IMR-90 (cell line): Measurements from ENCODE around the gene FBXL7. TPM values are rescaled to one million over a fixed set of nuclear protein-coding genes. Genes with fewer than 3 reads are reported as not detected.

Experiments used
- ATAC-seq: fragments of 200-7000 bp; cut with Tn5 transposase; 2 replicates; pipeline ENCODE4 v1.9.1; 2020; ENCODE audit warnings: low read depth, mild to moderate bottlenecking, moderate library complexity
- BruUV-seq: library from RNA; stranded (reverse); fragments of 400-500 nt; replicated peaks from 2 replicates; lab custom pipeline; 2021; lab: Mats Ljungman, UMichigan
- CTCF ChIA-PET: fragments of 300-600 bp; formaldehyde crosslinking; extraction: SDS; loops from one replicate; lab custom pipeline; 2021; ENCODE audit warnings: antibody characterized with exemption; lab: Yijun Ruan, JAX
- POLR2A ChIA-PET: fragments of 300-600 bp; sonication (Branson Sonifier 250); formaldehyde crosslinking; loops from one replicate; lab custom pipeline; 2022; ENCODE audit warnings: antibody characterized with exemption; ENCODE audit not compliant: unreplicated experiment; lab: Charles Lee
- DNase-seq: peaks from one replicate; pipeline ENCODE4 v3.0.0; 2013
- H2AFZ ChIP-seq: replicated peaks from 2 replicates; pipeline ENCODE3; 2013; ENCODE audit warnings: low read length, mild to moderate bottlenecking; ENCODE audit not compliant: poor library complexity
- H2AK5ac ChIP-seq: 2 replicates; pipeline ENCODE4 v1.6.1; 2013; ENCODE audit warnings: low read depth, low read length, inconsistent platforms
- H2AK9ac ChIP-seq: replicated peaks from 2 replicates; pipeline ENCODE3; 2013; ENCODE audit warnings: mild to moderate bottlenecking, low read depth, low read length, moderate library complexity; ENCODE audit not compliant: poor library complexity
- H2BK120ac ChIP-seq: 2 replicates; pipeline ENCODE4 v1.6.1; 2013; ENCODE audit warnings: low read depth, low read length, inconsistent platforms
- H2BK15ac ChIP-seq: 3 replicates; pipeline ENCODE4 v1.6.1; 2013; ENCODE audit warnings: low read depth, low read length, inconsistent platforms
- H2BK20ac ChIP-seq: 2 replicates; pipeline ENCODE4 v1.6.1; 2013; ENCODE audit warnings: low read depth, mild to moderate bottlenecking, inconsistent platforms, low read length, moderate library complexity
- H2BK5ac ChIP-seq: 2 replicates; pipeline ENCODE4 v1.6.1; 2013; ENCODE audit warnings: mild to moderate bottlenecking, low read depth, low read length, inconsistent platforms; ENCODE audit not compliant: poor library complexity, severe bottlenecking
- H3K14ac ChIP-seq: replicated peaks from 2 replicates; pipeline ENCODE4 v1.6.1; 2013; ENCODE audit warnings: low read depth, low read length, inconsistent platforms
- H3K18ac ChIP-seq: 2 replicates; pipeline ENCODE4 v1.6.1; 2013; ENCODE audit warnings: low read depth, low read length, control low read depth
- H3K23ac ChIP-seq: 2 replicates; pipeline ENCODE4 v1.6.1; 2013; ENCODE audit warnings: low read depth, low read length, inconsistent platforms
- H3K27ac ChIP-seq: 2 replicates; pipeline ENCODE4 v1.5.1; 2013; ENCODE audit warnings: mild to moderate bottlenecking, control low read depth, low read length; ENCODE audit not compliant: insufficient read depth
- H3K27me3 ChIP-seq: 2 replicates; pipeline ENCODE4 v1.6.1; 2013; ENCODE audit warnings: low read length; ENCODE audit not compliant: control insufficient read depth, insufficient read depth
- H3K36me3 ChIP-seq: 2 replicates; pipeline ENCODE4 v1.6.1; 2013; ENCODE audit warnings: low read length, mixed read lengths; ENCODE audit not compliant: control insufficient read depth, insufficient read depth
- H3K4ac ChIP-seq: 2 replicates; pipeline ENCODE4 v1.6.1; 2013; ENCODE audit warnings: low read depth, low read length, inconsistent platforms
- H3K4me1 ChIP-seq: 2 replicates; pipeline ENCODE4 v1.6.1; 2013; ENCODE audit warnings: low read length, mixed read lengths; ENCODE audit not compliant: control insufficient read depth, insufficient read depth
- H3K4me2 ChIP-seq: 2 replicates; pipeline ENCODE4 v1.6.1; 2013; ENCODE audit warnings: low read depth, mild to moderate bottlenecking, control low read depth, low read length, moderate library complexity
- H3K4me3 ChIP-seq: 2 replicates; pipeline ENCODE4 v1.5.1; 2013; ENCODE audit warnings: low read depth, mild to moderate bottlenecking, control low read depth, low read length, moderate library complexity; ENCODE audit not compliant: insufficient read depth
- H3K56ac ChIP-seq: 2 replicates; pipeline ENCODE4 v1.6.1; 2013; ENCODE audit warnings: low read length, inconsistent platforms; ENCODE audit not compliant: insufficient read depth; ENCODE audit errors: extremely low read depth
- H3K79me1 ChIP-seq, 2 experiments: 2 replicates each; pipeline ENCODE4 v1.6.1; 2013; ENCODE audit warnings: low read length in 2 of 2, inconsistent platforms in 1 of 2, low read depth in 1 of 2
- H3K9ac ChIP-seq: 2 replicates; pipeline ENCODE4 v1.6.1; 2013; ENCODE audit warnings: low read depth, low read length, control low read depth
- H3K9me1 ChIP-seq: 2 replicates; pipeline ENCODE4 v1.6.1; 2013; ENCODE audit warnings: low read length, inconsistent platforms; ENCODE audit not compliant: insufficient read depth
- H3K9me3 ChIP-seq: 2 replicates; pipeline ENCODE4 v1.6.1; 2013; ENCODE audit warnings: low read length; ENCODE audit not compliant: control insufficient read depth, insufficient read depth
- H4K20me1 ChIP-seq: 2 replicates; pipeline ENCODE4 v1.6.1; 2013; ENCODE audit warnings: low read length, inconsistent platforms; ENCODE audit not compliant: insufficient read depth
- H4K5ac ChIP-seq: 2 replicates; pipeline ENCODE4 v1.6.1; 2013; ENCODE audit warnings: mild to moderate bottlenecking, low read depth, low read length, control low read depth
- H4K8ac ChIP-seq, 2 experiments: 2 replicates each; pipeline ENCODE4 v1.6.1; 2013; ENCODE audit warnings: low read depth in 2 of 2, low read length in 2 of 2, control low read depth in 1 of 2, inconsistent platforms in 1 of 2
- H4K91ac ChIP-seq: 2 replicates; pipeline ENCODE4 v1.6.1; 2013; ENCODE audit warnings: low read depth, low read length, inconsistent platforms; ENCODE audit not compliant: insufficient read depth
- BHLHE40 ChIP-seq: fragments of 150-350 bp; IDR thresholded peaks from 2 replicates; pipeline ENCODE4 v1.6.1; 2016; ENCODE audit warnings: mild to moderate bottlenecking, low read depth, low read length
- CHD1 ChIP-seq: IDR thresholded peaks from 2 replicates; pipeline ENCODE4 v1.6.1; 2012; ENCODE audit warnings: low read depth, low read length, improper control_type of control experiment
- FOS ChIP-seq: fragments of 150-350 bp; IDR thresholded peaks from 2 replicates; pipeline ENCODE4 v1.6.1; 2016; ENCODE audit warnings: low read depth, low read length
- MAZ ChIP-seq: IDR thresholded peaks from 2 replicates; pipeline ENCODE4 v1.6.1; 2012; ENCODE audit warnings: low read depth, mild to moderate bottlenecking, low read length, improper control_type of control experiment, moderate library complexity, borderline replicate concordance
- MXI1 ChIP-seq: IDR thresholded peaks from 2 replicates; pipeline ENCODE4 v1.6.1; 2012; ENCODE audit warnings: low read depth, mild to moderate bottlenecking, low read length, moderate library complexity, borderline replicate concordance
- RAD21 ChIP-seq: IDR thresholded peaks from 2 replicates; pipeline ENCODE4 v1.6.1; 2012; ENCODE audit warnings: low read length, improper control_type of control experiment
- RCOR1 ChIP-seq: IDR thresholded peaks from 2 replicates; pipeline ENCODE4 v1.6.1; 2012; ENCODE audit warnings: mild to moderate bottlenecking, low read length, improper control_type of control experiment; ENCODE audit not compliant: insufficient replicate concordance
- RFX5 ChIP-seq: IDR thresholded peaks from 2 replicates; pipeline ENCODE4 v1.8.0; 2012; ENCODE audit warnings: low read depth, mild to moderate bottlenecking, low read length, moderate library complexity
- SMC3 ChIP-seq: fragments of 150-350 bp; IDR thresholded peaks from 2 replicates; pipeline ENCODE4 v1.6.1; 2016; ENCODE audit warnings: low read depth, mild to moderate bottlenecking, antibody characterized with exemption, low read length, moderate library complexity
- WGBS, 2 experiments: methylation state at CpG; one replicate each; pipeline versions ENCODE4 v1.1.5 to v1.1.7; 2013; ENCODE audit warnings: missing lambda C conversion rate in 2 of 2; ENCODE audit not compliant: insufficient read length in 1 of 2; ENCODE audit errors: extremely low coverage in 2 of 2; 5-methylcytosine and 5-hydroxymethylcytosine counted together
- dilution Hi-C: fragments of 300-500 bp; cut with HindIII; formaldehyde crosslinking; loops from one replicate; pipeline ENCODE4 v1.14.3; 2018; ENCODE audit warnings: low sequenced_read_pairs; ENCODE audit not compliant: unreplicated experiment
- in situ Hi-C: fragments of 300-500 bp; cut with MboI; formaldehyde crosslinking; loops from 3 replicates; pipeline ENCODE4 v1.14.3; 2019; ENCODE audit warnings: low sequenced_read_pairs, inconsistent platforms, mixed read lengths
- intact Hi-C: fragments of 100-400 bp; cut with micrococcal nuclease; formaldehyde crosslinking; loops from 2 replicates; pipeline ENCODE4 v1.10.0; 2022
- polyA plus RNA-seq, 3 experiments: library from polyadenylated mRNA; depleted of rRNA; stranded (reverse); fragments of >200 nt; gene quantifications; 2 replicates each; pipeline ENCODE4 v1.2.3, GENCODE V29; 2012; ENCODE audit warnings: low replicate concordance in 1 of 3
- total RNA-seq: library from RNA; depleted of rRNA; stranded (reverse); fragments of >200 nt; gene quantifications from 2 replicates; pipeline ENCODE4 v1.2.3, GENCODE V29; 2012
- TF ChIP-seq, protein P1 (sequence below): fragments of 150-350 bp; IDR thresholded peaks from 2 replicates; pipeline ENCODE4 v1.6.1; 2017; ENCODE audit warnings: mild to moderate bottlenecking, antibody characterized with exemption, low read length, low read depth
- TF ChIP-seq, protein P2 (sequence below): conservative IDR thresholded peaks from 2 replicates; pipeline ENCODE4 v1.5.1; 2012; ENCODE audit warnings: mild to moderate bottlenecking, low read depth, low read length, improper control_type of control experiment

FBXL7 gene
- total and polyA plus RNA-seq, 2 of the 4 experiments (the other 2 are of a cell fraction) = 4.1 to 10.2 TPM

GRCh38 chr5:15887093-15887492 lies 387.1 kb downstream of the FBXL7 start:
- H3K9ac ChIP-seq = no peak overlapping the region
- no peak overlapping the region for H3K4ac ChIP-seq
- H3K18ac ChIP-seq = no peak overlapping the region
- no peak overlapping the region for H3K23ac ChIP-seq
- in situ Hi-C loops = no loop called here
- no peak overlapping the region for H4K8ac ChIP-seq
- dilution Hi-C loops = no loop called here
- peaks cover 8% of the 10 kb centered on the region for H3K9me1 ChIP-seq
- peaks cover 2% of the 10 kb centered on the region; the same call in 1 of the 2 replicates for H4K20me1 ChIP-seq
- H4K5ac ChIP-seq = no peak overlapping the region
- 0 out of 2 replicates have a peak overlapping the region, but pooled peaks have one; percentile 18 for H3K56ac ChIP-seq
- POLR2A ChIA-PET = no interaction called here
- no peak overlapping the region for H2AFZ ChIP-seq
- no peak overlapping the region for H3K27ac ChIP-seq
- TF ChIP-seq RCOR1 (no peak), SMC3 (no peak), RFX5 (no peak), FOS (no peak), BHLHE40 (no peak), RAD21 (no peak), MXI1 (no peak), CHD1 (no peak), MAZ (no peak)
- TF ChIP-seq, protein P1, sequence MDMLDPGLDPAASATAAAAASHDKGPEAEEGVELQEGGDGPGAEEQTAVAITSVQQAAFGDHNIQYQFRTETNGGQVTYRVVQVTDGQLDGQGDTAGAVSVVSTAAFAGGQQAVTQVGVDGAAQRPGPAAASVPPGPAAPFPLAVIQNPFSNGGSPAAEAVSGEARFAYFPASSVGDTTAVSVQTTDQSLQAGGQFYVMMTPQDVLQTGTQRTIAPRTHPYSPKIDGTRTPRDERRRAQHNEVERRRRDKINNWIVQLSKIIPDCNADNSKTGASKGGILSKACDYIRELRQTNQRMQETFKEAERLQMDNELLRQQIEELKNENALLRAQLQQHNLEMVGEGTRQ = no peak
- TF ChIP-seq, protein P2, sequence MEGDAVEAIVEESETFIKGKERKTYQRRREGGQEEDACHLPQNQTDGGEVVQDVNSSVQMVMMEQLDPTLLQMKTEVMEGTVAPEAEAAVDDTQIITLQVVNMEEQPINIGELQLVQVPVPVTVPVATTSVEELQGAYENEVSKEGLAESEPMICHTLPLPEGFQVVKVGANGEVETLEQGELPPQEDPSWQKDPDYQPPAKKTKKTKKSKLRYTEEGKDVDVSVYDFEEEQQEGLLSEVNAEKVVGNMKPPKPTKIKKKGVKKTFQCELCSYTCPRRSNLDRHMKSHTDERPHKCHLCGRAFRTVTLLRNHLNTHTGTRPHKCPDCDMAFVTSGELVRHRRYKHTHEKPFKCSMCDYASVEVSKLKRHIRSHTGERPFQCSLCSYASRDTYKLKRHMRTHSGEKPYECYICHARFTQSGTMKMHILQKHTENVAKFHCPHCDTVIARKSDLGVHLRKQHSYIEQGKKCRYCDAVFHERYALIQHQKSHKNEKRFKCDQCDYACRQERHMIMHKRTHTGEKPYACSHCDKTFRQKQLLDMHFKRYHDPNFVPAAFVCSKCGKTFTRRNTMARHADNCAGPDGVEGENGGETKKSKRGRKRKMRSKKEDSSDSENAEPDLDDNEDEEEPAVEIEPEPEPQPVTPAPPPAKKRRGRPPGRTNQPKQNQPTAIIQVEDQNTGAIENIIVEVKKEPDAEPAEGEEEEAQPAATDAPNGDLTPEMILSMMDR = no peak
- H3K27me3 ChIP-seq = no peaks in the 10 kb centered on the region
- H3K14ac ChIP-seq = no peak overlapping the region
- no peak overlapping the region for H4K91ac ChIP-seq
- BruUV-seq = no TSS peak
- H2AK5ac ChIP-seq = no peak overlapping the region
- H2BK15ac ChIP-seq = no peak overlapping the region
- H3K36me3 ChIP-seq = no peaks in the 10 kb centered on the region
- H3K4me1 ChIP-seq = peaks cover 9% of the 10 kb centered on the region
- H3K4me3 ChIP-seq = no peak overlapping the region
- H3K79me1 ChIP-seq = peaks cover 7 to 8% of the 10 kb centered on the region in 2 experiments
- H2BK20ac ChIP-seq = 0 out of 2 replicates have a peak overlapping the region, but pooled peaks have one; percentile 40
- ATAC-seq = peak; percentile 83
- no CpG with 5 or more reads among the region's 3 CpGs for WGBS, 2 experiments
- peak overlapping the region; percentile 28 for H3K4me2 ChIP-seq
- H2BK5ac ChIP-seq = no peak overlapping the region
- H3K9me3 ChIP-seq = no peaks in the 10 kb centered on the region
- no peak overlapping the region for H2BK120ac ChIP-seq
- no peak overlapping the region for H2AK9ac ChIP-seq
- intact Hi-C loops = no loop called here
- CTCF ChIA-PET = no interaction called here
- peak; percentile 76 for DNase-seq
